ENCODE results near the gene CES5A.
"Not testable (repeated sequence)": the region's sequence is repeated elsewhere in the genome, so short reads cannot be mapped to it uniquely, and the experiment has no call there.

CES5A gene

DNA sequence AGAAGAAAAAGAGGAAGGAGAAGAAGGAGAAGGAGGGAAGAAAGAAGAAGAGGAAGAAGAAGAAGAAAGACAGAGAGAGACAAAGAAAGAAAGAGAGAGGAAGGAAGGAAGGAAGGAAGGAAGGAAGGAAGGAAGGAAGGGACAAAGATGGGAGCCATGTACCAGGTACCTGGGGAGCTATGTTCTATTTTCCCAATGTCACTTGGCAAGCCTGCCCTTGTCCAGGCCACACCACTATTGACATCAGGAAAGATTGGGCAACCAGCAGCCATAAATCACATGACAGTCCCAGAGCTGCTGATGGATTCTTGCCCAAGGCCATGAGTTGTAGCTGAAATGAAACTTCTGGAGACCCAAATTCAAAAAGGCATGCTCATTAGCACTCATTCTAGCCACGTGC lies 39.6 kb downstream of the CES5A start:
- H3K4me3 ChIP-seq (ENCODE audit: low read depth, low read length) = no peak overlapping the region
- no peak for TF ChIP-seq CTCF (IDR thresholded peaks at IDR 0.05; ENCODE audit: insufficient read depth, low read length, missing control alignments)
- CTCF ChIA-PET = interaction anchor here (1.2 kb wide), 1 partner anchor 370 kb away, joined by 3 read pairs; no protein-coding TSS in a partner anchor
- no peak for DNase-seq (ENCODE audit: low read depth, low spot score)
- POLR2A ChIA-PET = no interaction called here

DNA sequence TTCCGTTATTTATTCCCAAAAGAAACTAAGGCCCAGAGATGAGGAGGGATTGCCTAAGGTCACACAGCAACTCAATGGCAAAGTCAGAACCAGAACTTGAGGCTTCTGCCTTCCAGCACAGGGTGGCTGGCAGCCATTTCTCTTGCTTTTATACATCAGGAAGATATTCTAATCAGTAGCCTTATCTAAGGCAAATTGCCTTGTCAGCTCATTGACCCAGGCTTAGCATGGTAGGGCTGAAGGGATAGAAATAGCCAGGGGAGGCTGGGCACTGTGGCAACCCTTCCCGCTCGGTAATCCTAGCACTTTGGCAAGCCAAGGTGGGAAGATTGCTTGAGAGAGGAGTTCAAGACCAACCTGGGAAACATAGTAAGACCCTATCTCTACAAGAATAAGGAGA lies 40.0 kb downstream of the CES5A start:
- H3K4me3 ChIP-seq (ENCODE audit: low read depth, low read length); DNase-seq (ENCODE audit: low read depth, low spot score); POLR2A ChIA-PET: not testable (repeated sequence)
- CTCF ChIA-PET = interaction anchor here (1.2 kb wide), 1 partner anchor 370 kb away, joined by 3 read pairs; no protein-coding TSS in a partner anchor

GRCh38 chr16:55834049-55834448 lies 41.1 kb downstream of the CES5A start:
- TF ChIP-seq CTCF (IDR thresholded peaks at IDR 0.05; ENCODE audit: insufficient read depth, low read length, missing control alignments) = no peak
- POLR2A ChIA-PET = no interaction called here
- CTCF ChIA-PET = interaction anchor here (1.0 to 2.3 kb wide), 2 partner anchors 8 to 369 kb away, joined by 3 to 10 read pairs; no protein-coding TSS in a partner anchor
- DNase-seq (ENCODE audit: low read depth, low spot score) = no peak
- no peak overlapping the region for H3K4me3 ChIP-seq (ENCODE audit: low read depth, low read length)

DNA sequence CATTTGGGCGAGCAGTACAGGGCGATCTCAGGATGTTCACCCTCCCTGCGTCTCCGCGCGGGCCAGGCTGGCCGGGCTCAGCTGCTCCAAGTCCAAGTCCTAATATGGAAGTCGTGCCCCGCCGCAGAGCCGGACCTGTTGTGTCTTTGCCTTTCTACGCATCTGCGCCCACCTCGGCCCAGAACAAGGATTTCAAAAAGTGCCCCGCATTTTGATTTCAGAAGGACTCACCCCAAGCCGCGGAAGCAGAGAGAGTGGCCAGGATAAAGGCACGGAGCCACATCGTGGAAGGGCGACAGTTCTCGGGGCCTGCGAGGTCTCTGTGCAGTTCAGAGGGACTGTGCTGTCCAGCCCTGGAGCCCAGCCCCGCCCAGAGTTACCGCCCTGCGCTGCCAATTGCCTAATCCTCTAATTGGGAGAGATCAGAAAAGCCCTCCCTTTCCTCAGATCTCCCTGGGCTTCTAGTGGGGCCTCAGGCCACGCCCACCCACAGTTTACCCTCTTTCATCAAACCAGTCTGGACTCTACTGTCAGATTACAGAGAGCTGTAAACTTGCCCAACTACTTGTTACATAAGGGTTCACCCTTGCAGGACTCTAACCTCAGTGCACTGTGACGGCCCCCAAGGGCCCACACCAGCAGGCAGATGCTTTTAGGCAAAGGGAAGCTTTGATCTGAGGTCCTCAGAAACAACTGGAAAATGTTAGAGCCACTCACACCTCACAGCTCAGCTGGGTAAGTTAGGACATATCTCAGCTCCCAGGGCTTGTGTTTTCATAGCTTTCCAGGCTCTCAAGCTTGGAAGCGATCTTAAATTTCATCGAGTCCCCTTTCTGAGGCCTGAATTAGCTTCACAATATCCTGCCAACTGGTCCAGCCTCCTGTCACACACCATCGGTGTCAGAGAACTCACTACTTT lies 42.1 kb downstream of the CES5A start, which contains the start of gene CES1:
Gene CES1 (minus strand): TSS at position 324 of the 919 bp plus-strand sequence. CDS start 41 bp downstream, at position 283.
- H3K4me3 ChIP-seq (ENCODE audit: low read depth, low read length) = no peak within 1 kb of the TSS
- ChIA-PET POLR2A (no interaction called here), CTCF (interaction anchor here (2.3 kb wide), 1 partner anchor 9 kb away, joined by 10 read pairs; no protein-coding TSS in a partner anchor)

DNA sequence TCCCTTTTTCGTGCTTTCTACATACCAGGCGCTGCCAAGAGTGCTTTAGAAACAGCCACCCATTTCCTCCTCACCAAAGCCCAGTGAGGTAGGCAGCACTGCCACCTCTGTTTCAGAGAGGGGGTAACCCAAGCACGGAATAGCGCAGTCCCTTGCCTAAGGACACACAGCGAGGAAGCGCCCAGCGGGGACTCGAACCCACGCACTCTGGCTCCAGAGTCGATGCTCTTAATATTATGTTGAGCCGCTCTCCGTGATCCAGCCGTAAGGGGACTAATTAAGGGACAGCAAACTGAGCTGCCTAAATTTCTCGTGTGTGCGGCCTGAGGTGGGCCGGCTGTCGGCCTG lies 42.8 kb downstream of the CES5A start:
- no peak for DNase-seq (ENCODE audit: low read depth, low spot score)
- ChIA-PET CTCF (interaction anchor here (2.3 kb wide), 1 partner anchor 10 kb away, joined by 10 read pairs; no protein-coding TSS in a partner anchor), POLR2A (no interaction called here)
- TF ChIP-seq CTCF (IDR thresholded peaks at IDR 0.05; ENCODE audit: insufficient read depth, low read length, missing control alignments) = no peak
- H3K4me3 ChIP-seq (ENCODE audit: low read depth, low read length) = no peak overlapping the region

More for the DNA sequence above, 42.1 kb downstream of the CES5A start, which contains the start of gene CES1:
- DNase-seq (ENCODE audit: low read depth, low spot score) = no peak
- no peak for TF ChIP-seq CTCF (IDR thresholded peaks at IDR 0.05; ENCODE audit: insufficient read depth, low read length, missing control alignments)

- H3K4me3 ChIP-seq (ENCODE audit: low read depth, low read length) = no peak overlapping the region
- POLR2A ChIA-PET = no interaction called here
- TF ChIP-seq CTCF (IDR thresholded peaks at IDR 0.05; ENCODE audit: insufficient read depth, low read length, missing control alignments) = no peak
- CTCF ChIA-PET = interaction anchor here (0.8 kb wide), 1 partner anchor 365 kb away, joined by 4 read pairs; no protein-coding TSS in a partner anchor
- DNase-seq (ENCODE audit: low read depth, low spot score) = no peak
Observed at GRCh38 chr16:55830658-55831294, 44.4 kb downstream of the CES5A start.

DNA sequence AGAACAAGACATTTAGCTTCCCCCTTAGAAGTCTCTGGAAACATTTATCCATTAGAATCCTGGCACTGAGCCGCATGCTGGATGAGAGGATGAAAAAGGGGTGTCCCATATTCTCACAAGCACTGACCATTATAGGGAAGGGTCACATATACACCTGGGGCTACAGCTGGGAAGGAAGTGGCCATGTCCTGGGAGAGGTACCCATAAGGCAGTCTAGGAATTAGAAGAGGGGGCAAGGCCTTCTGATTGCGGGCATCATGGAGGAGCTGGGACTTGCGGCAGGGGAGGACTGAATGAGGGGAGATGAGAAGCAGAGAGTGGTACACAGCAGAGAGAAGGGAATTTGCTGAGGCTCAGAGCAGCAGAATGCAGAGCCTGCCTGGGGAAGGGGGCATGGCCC lies 45.9 kb downstream of the CES5A start:
- DNase-seq (ENCODE audit: low read depth, low spot score); POLR2A ChIA-PET; H3K4me3 ChIP-seq (ENCODE audit: low read depth, low read length); CTCF ChIA-PET: not testable (repeated sequence)

Data from AG04449 (cell line).